Measurements from ENCODE around the gene NOTO.

Gene NOTO

GRCh38 chr2:73253400-73253799 lies 51.0 kb downstream of the NOTO start:
- no peak for DNase-seq (ENCODE audit: extremely low read depth, low read depth)
- no peak for TF ChIP-seq CTCF (IDR thresholded peaks at IDR 0.05; ENCODE audit: low read depth, low read length, missing control alignments)
- H3K4me3 ChIP-seq (replicated peaks; ENCODE audit: low read depth, low read length) = no peak overlapping the region

GRCh38 chr2:73253901-73254300 lies 51.5 kb downstream of the NOTO start:
- TF ChIP-seq CTCF (IDR thresholded peaks at IDR 0.05; ENCODE audit: low read depth, low read length, missing control alignments) = no peak
- no peak overlapping the region for H3K4me3 ChIP-seq (replicated peaks; ENCODE audit: low read depth, low read length)
- no peak for DNase-seq (ENCODE audit: extremely low read depth, low read depth)

GRCh38 chr2:73254343-73255006 lies 52.1 kb downstream of the NOTO start:
- H3K4me3 ChIP-seq (replicated peaks; ENCODE audit: low read depth, low read length) = no peak overlapping the region
- TF ChIP-seq CTCF (IDR thresholded peaks at IDR 0.05; ENCODE audit: low read depth, low read length, missing control alignments) = no peak
- DNase-seq (ENCODE audit: extremely low read depth, low read depth) = no peak

- TF ChIP-seq CTCF (IDR thresholded peaks at IDR 0.05; ENCODE audit: low read depth, low read length, missing control alignments) = no peak
- H3K4me3 ChIP-seq (replicated peaks; ENCODE audit: low read depth, low read length) = no peak overlapping the region
- DNase-seq (ENCODE audit: extremely low read depth, low read depth) = no peak
Measured at GRCh38 chr2:73255007-73255644, 52.8 kb downstream of the NOTO start.

GRCh38 chr2:73255907-73256617 lies 53.7 kb downstream of the NOTO start:
- no peak for TF ChIP-seq CTCF (IDR thresholded peaks at IDR 0.05; ENCODE audit: low read depth, low read length, missing control alignments)
- no peak for DNase-seq (ENCODE audit: extremely low read depth, low read depth)
- no peak overlapping the region for H3K4me3 ChIP-seq (replicated peaks; ENCODE audit: low read depth, low read length)

GRCh38 chr2:73256618-73256922 lies 54.2 kb downstream of the NOTO start:
- DNase-seq (ENCODE audit: extremely low read depth, low read depth) = no peak
- no peak overlapping the region for H3K4me3 ChIP-seq (replicated peaks; ENCODE audit: low read depth, low read length)
- no peak for TF ChIP-seq CTCF (IDR thresholded peaks at IDR 0.05; ENCODE audit: low read depth, low read length, missing control alignments)
